SIG-M5 treated with dmso at 0.1 percent for 504 hours (cell line): ENCODE results near the gene CNOT2.

ENCODE experiments used
- DNase-seq: peaks from one replicate; lab custom pipeline; 2025; ENCODE audit not compliant: unreplicated experiment; lab: John Stamatoyannopoulos, UW

Gene CNOT2

GRCh38 chr12:70242695-70243509, at the start of gene CNOT2:
CNOT2 (plus strand) TSS chr12:70243433; CDS start chr12:70278227, 34,794 bp downstream.
- peak; percentile 90 for DNase-seq

- DNase-seq = no peak
Observed at GRCh38 chr12:70194076-70194475, 49.2 kb upstream of the CNOT2 start.

GRCh38 chr12:70196811-70197281, 46.4 kb upstream of the CNOT2 start:
- no peak for DNase-seq

- DNase-seq = no peak
Observed at GRCh38 chr12:70197345-70197744, 45.9 kb upstream of the CNOT2 start.

- DNase-seq = no peak
Observed at GRCh38 chr12:70213707-70214106, 29.5 kb upstream of the CNOT2 start.

GRCh38 chr12:70214972-70215617, 28.1 kb upstream of the CNOT2 start:
- no peak for DNase-seq

- no peak for DNase-seq
Observed at GRCh38 chr12:70217416-70217815, 25.8 kb upstream of the CNOT2 start.

- DNase-seq = no peak
Observed at GRCh38 chr12:70221626-70222025, 21.6 kb upstream of the CNOT2 start.

- no peak for DNase-seq
Observed at GRCh38 chr12:70227911-70228310, 15.3 kb upstream of the CNOT2 start.

- no peak for DNase-seq
Observed at GRCh38 chr12:70230934-70231606, 12.2 kb upstream of the CNOT2 start.

- no peak for DNase-seq
Observed at GRCh38 chr12:70236990-70237389, 6.2 kb upstream of the CNOT2 start.

- no peak for DNase-seq
Observed at GRCh38 chr12:70240673-70241072, 2.6 kb upstream of the CNOT2 start.

GRCh38 chr12:70241845-70242244, 1.4 kb upstream of the CNOT2 start:
- no peak for DNase-seq

GRCh38 chr12:70243510-70244371, 508 bp downstream of the CNOT2 start:
- peak; percentile 62 for DNase-seq

- DNase-seq = no peak
Observed at GRCh38 chr12:70244409-70244808, 1.2 kb downstream of the CNOT2 start.

GRCh38 chr12:70245458-70245857, 2.2 kb downstream of the CNOT2 start:
- DNase-seq = no peak

- no peak for DNase-seq
Observed at GRCh38 chr12:70246580-70246979, 3.3 kb downstream of the CNOT2 start.

- DNase-seq = no peak
Observed at GRCh38 chr12:70247653-70248199, 4.5 kb downstream of the CNOT2 start.

GRCh38 chr12:70248876-70249275, 5.6 kb downstream of the CNOT2 start:
- DNase-seq = peak; percentile 5

GRCh38 chr12:70249903-70250302, 6.7 kb downstream of the CNOT2 start:
- no peak for DNase-seq

- DNase-seq = no peak
Observed at GRCh38 chr12:70251226-70251625, 8.0 kb downstream of the CNOT2 start.
